GM18517 (cell line): ENCODE measurements around the gene NELFE.
"Not testable (repeated sequence)": the region's sequence is repeated elsewhere in the genome, so short reads cannot be mapped to it uniquely, and the experiment has no call there.

Experiments used
- ATAC-seq: cut with Tn5 transposase; IDR thresholded peaks from one replicate; pipeline ENCODE4 v1.9.1; 2021; ENCODE audit warnings: mild to moderate bottlenecking, moderate library complexity; ENCODE audit not compliant: unreplicated experiment

The NELFE gene

GRCh38 chr6:31976065-31976464, 17.3 kb upstream of the NELFE start:
- not testable (repeated sequence) for ATAC-seq

GRCh38 chr6:31972709-31973350, 14.1 kb upstream of the NELFE start:
- ATAC-seq, result no peak

GRCh38 chr6:31971993-31972708, 13.4 kb upstream of the NELFE start, which contains the start of gene DXO:
Gene DXO, minus strand, starts transcription at chr6:31972138. Its CDS starts 463 bp downstream, at chr6:31971675.
- ATAC-seq, result peak; percentile 80

GRCh38 chr6:31971279-31971992, 12.7 kb upstream of the NELFE start:
- no peak for ATAC-seq

GRCh38 chr6:31970604-31971271, 12.0 kb upstream of the NELFE start:
- ATAC-seq, result no peak

- no peak for ATAC-seq
Measured at GRCh38 chr6:31969712-31970603, 11.2 kb upstream of the NELFE start.

- ATAC-seq, result no peak
Measured at GRCh38 chr6:31968791-31969711, 10.3 kb upstream of the NELFE start.

GRCh38 chr6:31968326-31968725, 9.6 kb upstream of the NELFE start:
- no peak for ATAC-seq

GRCh38 chr6:31967926-31968320, 9.2 kb upstream of the NELFE start:
- no peak for ATAC-seq

- ATAC-seq, result no peak
Measured at GRCh38 chr6:31966997-31967925, 8.5 kb upstream of the NELFE start.

GRCh38 chr6:31966506-31966905, 7.7 kb upstream of the NELFE start:
- ATAC-seq, result no peak

- no peak for ATAC-seq
Measured at GRCh38 chr6:31965700-31966099, 6.9 kb upstream of the NELFE start.

GRCh38 chr6:31963921-31964320, 5.2 kb upstream of the NELFE start:
- no peak for ATAC-seq

- ATAC-seq, result no peak
Measured at GRCh38 chr6:31961616-31962015, 2.8 kb upstream of the NELFE start.

- no peak for ATAC-seq
Measured at GRCh38 chr6:31958412-31958740, 395 bp downstream of the NELFE start.

GRCh38 chr6:31956796-31957195, 2.0 kb downstream of the NELFE start:
- ATAC-seq, result no peak

- ATAC-seq, result no peak
Measured at GRCh38 chr6:31954511-31954910, 4.3 kb downstream of the NELFE start.

- ATAC-seq, result no peak
Measured at GRCh38 chr6:31952890-31953289, 5.9 kb downstream of the NELFE start.
